SK-N-SH (cell line): Measurements from ENCODE around the gene UPK1A. TPM values are rescaled to one million over a fixed set of nuclear protein-coding genes. Genes with fewer than 3 reads are reported as not detected.
A peak's percentile ranks its signal among the peaks of the same experiment; 100 is the strongest.

Experiments used
- CTCF ChIA-PET: fragments of 300-600, 350-600 bp; formaldehyde crosslinking; extraction: SDS; loops from one replicate; lab custom pipeline; 2021; lab: Yijun Ruan, JAX
- POLR2A ChIA-PET: fragments of 350-600 bp; sonication (Branson Sonifier 250); formaldehyde crosslinking; extraction: SDS; loops from one replicate; lab custom pipeline; 2020; ENCODE audit warnings: antibody characterized with exemption, inconsistent platforms; lab: Yijun Ruan, JAX
- DNase-seq: peaks from one replicate; pipeline ENCODE4 v3.0.0; 2012
- H2AFZ ChIP-seq: fragments of 200-600 bp; sonication (generic); 2 replicates; pipeline ENCODE4 v1.8.1; 2016; ENCODE audit warnings: antibody characterized with exemption, mild to moderate bottlenecking, low read depth
- H3F3A ChIP-seq: fragments of 200-600 bp; sonication (generic); replicated peaks from 2 replicates; pipeline ENCODE3; 2016; ENCODE audit warnings: antibody characterized with exemption, mild to moderate bottlenecking; ENCODE audit not compliant: insufficient read depth
- H3K27ac ChIP-seq, 2 experiments: fragments of 200-500 bp in 1 of 2; fragments of 200-600 bp in 1 of 2; sonication (Bioruptor generic) in 1 of 2; sonication (generic), shearing (Covaris generic) in 1 of 2; 2 replicates each; pipeline versions ENCODE4 v1.5.1 to v1.6.1; 2014 to 2016; ENCODE audit warnings: low read depth in 2 of 2, inconsistent platforms in 1 of 2, low read length in 1 of 2, mild to moderate bottlenecking in 1 of 2, mixed read lengths in 1 of 2
- H3K27me3 ChIP-seq: fragments of 200-600 bp; sonication (generic), shearing (Covaris generic); 2 replicates; pipeline ENCODE4 v1.6.1; 2016; ENCODE audit warnings: mixed run types; ENCODE audit not compliant: insufficient read depth
- H3K36me3 ChIP-seq, 2 experiments: fragments of 200-500 bp in 1 of 2; fragments of 200-600 bp in 1 of 2; sonication (Bioruptor generic) in 1 of 2; sonication (generic) in 1 of 2; replicated peaks in 1 of 2; 2 replicates each; pipeline versions ENCODE3 to v1.5.1; 2014 to 2016; ENCODE audit warnings: low read length in 1 of 2, mild to moderate bottlenecking in 1 of 2; ENCODE audit not compliant: insufficient read depth in 2 of 2, control insufficient read depth in 1 of 2
- H3K4me1 ChIP-seq, 2 experiments: fragments of 200-500 bp in 1 of 2; fragments of 200-600 bp in 1 of 2; sonication (Bioruptor generic) in 1 of 2; sonication (generic), shearing (Covaris generic) in 1 of 2; 2 replicates each; pipeline versions ENCODE4 v1.5.1 to v1.6.1; 2014 to 2016; ENCODE audit warnings: low read depth in 1 of 2, low read length in 1 of 2, mixed run types in 1 of 2; ENCODE audit not compliant: insufficient read depth in 2 of 2, control insufficient read depth in 1 of 2
- H3K4me2 ChIP-seq: fragments of 200-600 bp; sonication (generic), shearing (Covaris generic); 2 replicates; pipeline ENCODE4 v1.6.1; 2017; ENCODE audit warnings: mixed run types
- H3K4me3 ChIP-seq, 2 experiments: fragments of 200-500 bp in 1 of 2; fragments of 200-600 bp in 1 of 2; sonication (Bioruptor generic) in 1 of 2; sonication (generic), shearing (Covaris generic) in 1 of 2; 2 replicates each; pipeline versions ENCODE4 v1.5.1 to v1.8.1; 2014 to 2016; ENCODE audit warnings: low read depth in 2 of 2, inconsistent platforms in 1 of 2, low read length in 1 of 2, mild to moderate bottlenecking in 1 of 2, mixed read lengths in 1 of 2, moderate library complexity in 1 of 2
- H3K79me2 ChIP-seq: fragments of 200-600 bp; sonication (generic); 2 replicates; pipeline ENCODE4 v1.8.1; 2017; ENCODE audit warnings: mild to moderate bottlenecking; ENCODE audit not compliant: insufficient read depth
- H3K9ac ChIP-seq: fragments of 200-600 bp; sonication (generic); 2 replicates; pipeline ENCODE4 v1.6.1; 2017; ENCODE audit warnings: mixed run types
- H3K9me2 ChIP-seq: fragments of 200-600 bp; sonication (generic); 2 replicates; pipeline ENCODE4 v1.6.1; 2017; ENCODE audit warnings: mixed run types
- H3K9me3 ChIP-seq: fragments of 200-600 bp; sonication (generic); 2 replicates; pipeline ENCODE4 v1.6.1; 2017; ENCODE audit warnings: mixed run types, mild to moderate bottlenecking, moderate library complexity
- H4K20me1 ChIP-seq: fragments of 200-600 bp; sonication (generic); 2 replicates; pipeline ENCODE4 v1.6.1; 2017; ENCODE audit warnings: mild to moderate bottlenecking, mixed run types; ENCODE audit not compliant: insufficient read depth
- EZH2phosphoT487 ChIP-seq: fragments of 200-600 bp; sonication (generic); IDR thresholded peaks from 2 replicates; pipeline ENCODE4 v1.6.1; 2017; ENCODE audit warnings: low read depth, mixed run types, mild to moderate bottlenecking, antibody characterized with exemption, moderate library complexity, borderline replicate concordance
- FOSL2 ChIP-seq: IDR thresholded peaks from 2 replicates; pipeline ENCODE4 v1.4.0; 2012; ENCODE audit warnings: low read depth, mild to moderate bottlenecking, moderate library complexity, borderline replicate concordance
- FOXM1 ChIP-seq: IDR thresholded peaks from 2 replicates; pipeline ENCODE4 v1.4.0; 2012; ENCODE audit warnings: low read depth, mild to moderate bottlenecking
- GABPA ChIP-seq: IDR thresholded peaks from 2 replicates; pipeline ENCODE4 v1.4.0; 2012; ENCODE audit warnings: low read depth, mild to moderate bottlenecking
- MAX ChIP-seq: IDR thresholded peaks from 2 replicates; pipeline ENCODE4 v1.4.0; 2012; ENCODE audit warnings: low read depth
- MXI1 ChIP-seq: IDR thresholded peaks from 2 replicates; pipeline ENCODE4 v1.6.1; 2012; ENCODE audit warnings: mild to moderate bottlenecking, low read depth, low read length, improper control_type of control experiment
- NFIC ChIP-seq: IDR thresholded peaks from 2 replicates; pipeline ENCODE4 v1.4.0; 2012; ENCODE audit warnings: borderline replicate concordance
- RXRA ChIP-seq: IDR thresholded peaks from 2 replicates; pipeline ENCODE4 v1.4.0; 2012; ENCODE audit warnings: low read depth, mild to moderate bottlenecking, borderline replicate concordance
- TEAD4 ChIP-seq: IDR thresholded peaks from 2 replicates; pipeline ENCODE4 v1.4.0; 2012; ENCODE audit warnings: mild to moderate bottlenecking, borderline replicate concordance; ENCODE audit not compliant: insufficient read depth
- WGBS: methylation state at CpG from one replicate; pipeline ENCODE4 v1.1.6; 2017; ENCODE audit warnings: low lambda C conversion rate; 5-methylcytosine and 5-hydroxymethylcytosine counted together
- polyA plus RNA-seq, 3 experiments: library from polyadenylated mRNA; depleted of rRNA; stranded (reverse); fragments of >200 nt; gene quantifications; 2 replicates each; pipeline ENCODE4 v1.2.3, GENCODE V29; 2012
- TF ChIP-seq, protein P1 (sequence below): IDR thresholded peaks from 2 replicates; pipeline ENCODE4 v1.6.1; 2012; ENCODE audit warnings: mild to moderate bottlenecking, low read depth, low read length, moderate library complexity
- TF ChIP-seq, protein P2 (sequence below): IDR thresholded peaks from 2 replicates; pipeline ENCODE4 v1.4.0; 2012; ENCODE audit warnings: low read depth, borderline replicate concordance

The UPK1A gene
- polyA plus RNA-seq, 1 of the 3 experiments (the other 2 are of a cell fraction) = 0.16 TPM

DNA sequence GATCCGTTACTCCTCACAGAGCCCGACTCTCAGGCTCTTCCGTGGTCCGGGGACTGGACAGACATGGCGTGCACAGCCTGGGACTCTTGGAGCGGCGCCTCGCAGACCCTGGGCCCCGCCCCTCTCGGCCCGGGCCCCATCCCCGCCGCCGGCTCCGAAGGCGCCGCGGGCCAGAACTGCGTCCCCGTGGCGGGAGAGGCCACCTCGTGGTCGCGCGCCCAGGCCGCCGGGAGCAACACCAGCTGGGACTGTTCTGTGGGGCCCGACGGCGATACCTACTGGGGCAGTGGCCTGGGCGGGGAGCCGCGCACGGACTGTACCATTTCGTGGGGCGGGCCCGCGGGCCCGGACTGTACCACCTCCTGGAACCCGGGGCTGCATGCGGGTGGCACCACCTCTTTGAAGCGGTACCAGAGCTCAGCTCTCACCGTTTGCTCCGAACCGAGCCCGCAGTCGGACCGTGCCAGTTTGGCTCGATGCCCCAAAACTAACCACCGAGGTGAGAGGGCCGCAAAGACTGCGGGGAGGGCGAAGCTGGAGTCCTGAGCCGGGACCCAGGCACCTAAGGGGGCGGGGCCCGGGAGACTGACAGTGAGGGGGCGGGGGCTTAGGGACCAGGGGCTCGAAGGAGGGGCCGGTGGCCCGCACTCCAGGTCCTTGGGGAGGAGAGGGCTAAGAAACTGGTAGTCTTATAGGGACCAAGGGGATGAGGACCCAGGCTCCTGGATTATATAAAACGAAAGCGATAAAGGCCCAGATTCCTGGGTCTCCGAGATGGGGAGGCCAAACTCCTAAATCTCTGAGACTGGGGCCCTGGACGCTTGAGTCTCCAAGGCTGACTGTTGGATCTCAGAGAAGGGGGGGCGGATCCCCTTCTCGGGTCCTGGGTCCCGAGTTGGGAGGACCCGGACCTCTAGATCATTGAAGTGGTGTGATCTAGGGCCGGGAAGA is 22.8 kb upstream of the UPK1A start (continued):
- TF ChIP-seq, protein P1, sequence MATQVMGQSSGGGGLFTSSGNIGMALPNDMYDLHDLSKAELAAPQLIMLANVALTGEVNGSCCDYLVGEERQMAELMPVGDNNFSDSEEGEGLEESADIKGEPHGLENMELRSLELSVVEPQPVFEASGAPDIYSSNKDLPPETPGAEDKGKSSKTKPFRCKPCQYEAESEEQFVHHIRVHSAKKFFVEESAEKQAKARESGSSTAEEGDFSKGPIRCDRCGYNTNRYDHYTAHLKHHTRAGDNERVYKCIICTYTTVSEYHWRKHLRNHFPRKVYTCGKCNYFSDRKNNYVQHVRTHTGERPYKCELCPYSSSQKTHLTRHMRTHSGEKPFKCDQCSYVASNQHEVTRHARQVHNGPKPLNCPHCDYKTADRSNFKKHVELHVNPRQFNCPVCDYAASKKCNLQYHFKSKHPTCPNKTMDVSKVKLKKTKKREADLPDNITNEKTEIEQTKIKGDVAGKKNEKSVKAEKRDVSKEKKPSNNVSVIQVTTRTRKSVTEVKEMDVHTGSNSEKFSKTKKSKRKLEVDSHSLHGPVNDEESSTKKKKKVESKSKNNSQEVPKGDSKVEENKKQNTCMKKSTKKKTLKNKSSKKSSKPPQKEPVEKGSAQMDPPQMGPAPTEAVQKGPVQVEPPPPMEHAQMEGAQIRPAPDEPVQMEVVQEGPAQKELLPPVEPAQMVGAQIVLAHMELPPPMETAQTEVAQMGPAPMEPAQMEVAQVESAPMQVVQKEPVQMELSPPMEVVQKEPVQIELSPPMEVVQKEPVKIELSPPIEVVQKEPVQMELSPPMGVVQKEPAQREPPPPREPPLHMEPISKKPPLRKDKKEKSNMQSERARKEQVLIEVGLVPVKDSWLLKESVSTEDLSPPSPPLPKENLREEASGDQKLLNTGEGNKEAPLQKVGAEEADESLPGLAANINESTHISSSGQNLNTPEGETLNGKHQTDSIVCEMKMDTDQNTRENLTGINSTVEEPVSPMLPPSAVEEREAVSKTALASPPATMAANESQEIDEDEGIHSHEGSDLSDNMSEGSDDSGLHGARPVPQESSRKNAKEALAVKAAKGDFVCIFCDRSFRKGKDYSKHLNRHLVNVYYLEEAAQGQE = no peak
- TF ChIP-seq MAX (peak; percentile 68), GABPA (no peak), NFIC (peak; percentile 9; the same call in 1 of the 2 replicates), TEAD4 (no peak), FOSL2 (no peak), FOXM1 (no peak), EZH2phosphoT487 (no peak), RXRA (no peak)

- peak overlapping the region; percentile 98 for H2AFZ ChIP-seq
- H3K27ac ChIP-seq = peak overlapping the region; percentile 61 to 83
These were observed 21.9 kb upstream of the UPK1A start for GRCh38 chr19:35644206-35644986.

More at GRCh38 chr19:35644206-35644986, 21.9 kb upstream of the UPK1A start:
- Histone ChIP-seq H3K9me2 (no peaks in the 10 kb centered on the region), H3K79me2 (peaks cover 12% of the 10 kb centered on the region), H3K9ac (peak overlapping the region; percentile 68; the same call in 1 of the 2 replicates), H3K27me3 (no peaks in the 10 kb centered on the region), H3K4me1 (peaks cover 4 to 25% of the 10 kb centered on the region in 2 experiments; a peak in 1 of 4 replicates), H3K4me3 (peak overlapping the region; percentile 64 to 76), H3F3A (peaks cover 26% of the 10 kb centered on the region), H3K36me3 (no peaks in the 10 kb centered on the region), H3K9me3 (no peaks in the 10 kb centered on the region)
- under 1% methylated on average over 47 of the region's 60 CpGs for WGBS
- POLR2A ChIA-PET = interaction anchor here (0.6 to 1.6 kb wide), 4 partner anchors 32 to 353 kb away, joined by 3 to 4 read pairs (median 3); partner anchors contain the start of gene HAUS5
- TF ChIP-seq, protein P2, sequence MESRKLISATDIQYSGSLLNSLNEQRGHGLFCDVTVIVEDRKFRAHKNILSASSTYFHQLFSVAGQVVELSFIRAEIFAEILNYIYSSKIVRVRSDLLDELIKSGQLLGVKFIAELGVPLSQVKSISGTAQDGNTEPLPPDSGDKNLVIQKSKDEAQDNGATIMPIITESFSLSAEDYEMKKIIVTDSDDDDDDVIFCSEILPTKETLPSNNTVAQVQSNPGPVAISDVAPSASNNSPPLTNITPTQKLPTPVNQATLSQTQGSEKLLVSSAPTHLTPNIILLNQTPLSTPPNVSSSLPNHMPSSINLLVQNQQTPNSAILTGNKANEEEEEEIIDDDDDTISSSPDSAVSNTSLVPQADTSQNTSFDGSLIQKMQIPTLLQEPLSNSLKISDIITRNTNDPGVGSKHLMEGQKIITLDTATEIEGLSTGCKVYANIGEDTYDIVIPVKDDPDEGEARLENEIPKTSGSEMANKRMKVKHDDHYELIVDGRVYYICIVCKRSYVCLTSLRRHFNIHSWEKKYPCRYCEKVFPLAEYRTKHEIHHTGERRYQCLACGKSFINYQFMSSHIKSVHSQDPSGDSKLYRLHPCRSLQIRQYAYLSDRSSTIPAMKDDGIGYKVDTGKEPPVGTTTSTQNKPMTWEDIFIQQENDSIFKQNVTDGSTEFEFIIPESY = no peak
- TF ChIP-seq MXI1 = peak; percentile 44
- TF ChIP-seq, protein P1 = peak; percentile 85
- TF ChIP-seq, all 33 proteins: peak for 2
- CTCF ChIA-PET = interaction anchor here (2.6 kb wide), 1 partner anchor 12 kb away, joined by 10 read pairs; no protein-coding TSS in a partner anchor
- Histone ChIP-seq H3K4me2 (peak overlapping the region; percentile 85), H4K20me1 (no peaks in the 10 kb centered on the region)
- DNase-seq = peak; percentile 93
